ENCODE data around the gene SCYGR3. TPM values are rescaled to one million over a fixed set of nuclear protein-coding genes. Genes with fewer than 3 reads are reported as not detected.

Gene SCYGR3
- total RNA-seq, 1 donor from 2014 or later, result not detected

- no peaks in the 10 kb centered on the region for H3K36me3 Mint-ChIP-seq (ENCODE audit: low read depth, unreplicated experiment)
- TF ChIP-seq CTCF (IDR thresholded peaks at IDR 0.05; ENCODE audit: unreplicated experiment), result no peak
- H3K27ac Mint-ChIP-seq (ENCODE audit: unreplicated experiment), result no peak overlapping the region
- H3K27me3 Mint-ChIP-seq (ENCODE audit: unreplicated experiment), result no peaks in the 10 kb centered on the region
- no peak for DNase-seq (ENCODE audit: low spot score)
- H3K4me3 Mint-ChIP-seq (ENCODE audit: unreplicated experiment), result no peak overlapping the region
- no peaks in the 10 kb centered on the region for H3K4me1 Mint-ChIP-seq (ENCODE audit: unreplicated experiment)
- no peaks in the 10 kb centered on the region for H3K9me3 Mint-ChIP-seq (ENCODE audit: unreplicated experiment)
Observed at GRCh38 chr2:227626580-227627151, 12.0 kb upstream of the SCYGR3 start.

- TF ChIP-seq CTCF (IDR thresholded peaks at IDR 0.05; ENCODE audit: unreplicated experiment), result no peak
- Mint-ChIP-seq H3K36me3 (ENCODE audit: low read depth, unreplicated experiment) (no peaks in the 10 kb centered on the region), H3K27ac (ENCODE audit: unreplicated experiment) (no peak overlapping the region), H3K27me3 (ENCODE audit: unreplicated experiment) (no peaks in the 10 kb centered on the region), H3K4me3 (ENCODE audit: unreplicated experiment) (no peak overlapping the region), H3K4me1 (ENCODE audit: unreplicated experiment) (no peaks in the 10 kb centered on the region), H3K9me3 (ENCODE audit: unreplicated experiment) (no peaks in the 10 kb centered on the region)
- DNase-seq (ENCODE audit: low spot score), result no peak
Observed at GRCh38 chr2:227625420-227625819, 10.8 kb upstream of the SCYGR3 start.

- Mint-ChIP-seq H3K27me3 (ENCODE audit: unreplicated experiment) (no peaks in the 10 kb centered on the region), H3K4me3 (ENCODE audit: unreplicated experiment) (no peak overlapping the region), H3K27ac (ENCODE audit: unreplicated experiment) (no peak overlapping the region), H3K9me3 (ENCODE audit: unreplicated experiment) (no peaks in the 10 kb centered on the region), H3K36me3 (ENCODE audit: low read depth, unreplicated experiment) (no peaks in the 10 kb centered on the region), H3K4me1 (ENCODE audit: unreplicated experiment) (no peaks in the 10 kb centered on the region)
- no peak for DNase-seq (ENCODE audit: low spot score)
- no peak for TF ChIP-seq CTCF (IDR thresholded peaks at IDR 0.05; ENCODE audit: unreplicated experiment)
Observed at GRCh38 chr2:227623226-227623625, 8.6 kb upstream of the SCYGR3 start.

- Mint-ChIP-seq H3K4me1 (ENCODE audit: unreplicated experiment) (peaks cover 5% of the 10 kb centered on the region), H3K27me3 (ENCODE audit: unreplicated experiment) (no peaks in the 10 kb centered on the region), H3K9me3 (ENCODE audit: unreplicated experiment) (no peaks in the 10 kb centered on the region), H3K36me3 (ENCODE audit: low read depth, unreplicated experiment) (no peaks in the 10 kb centered on the region), H3K4me3 (ENCODE audit: unreplicated experiment) (no peak within 1 kb of the TSS), H3K27ac (ENCODE audit: unreplicated experiment) (no peak within 1 kb of the TSS)
- DNase-seq (ENCODE audit: low spot score), result no peak
- no peak for TF ChIP-seq CTCF (IDR thresholded peaks at IDR 0.05; ENCODE audit: unreplicated experiment)
Observed at GRCh38 chr2:227617316-227618230, 2.9 kb upstream of the SCYGR3 start, which contains the start of gene SCYGR4. TSS of gene SCYGR4 (plus strand) at chr2:227617498. CDS start at chr2:227617498, 0 bp downstream.

GRCh38 chr2:227616631-227617030, 2.0 kb upstream of the SCYGR3 start:
- H3K4me1 Mint-ChIP-seq (ENCODE audit: unreplicated experiment), result peaks cover 5% of the 10 kb centered on the region
- no peaks in the 10 kb centered on the region for H3K36me3 Mint-ChIP-seq (ENCODE audit: low read depth, unreplicated experiment)
- no peak overlapping the region for H3K27ac Mint-ChIP-seq (ENCODE audit: unreplicated experiment)
- DNase-seq (ENCODE audit: low spot score), result no peak
- H3K4me3 Mint-ChIP-seq (ENCODE audit: unreplicated experiment), result no peak overlapping the region
- H3K27me3 Mint-ChIP-seq (ENCODE audit: unreplicated experiment), result no peaks in the 10 kb centered on the region
- H3K9me3 Mint-ChIP-seq (ENCODE audit: unreplicated experiment), result no peaks in the 10 kb centered on the region
- TF ChIP-seq CTCF (IDR thresholded peaks at IDR 0.05; ENCODE audit: unreplicated experiment), result no peak

Measured in endothelial cell (in vitro differentiated cells).